NCI-H1105 (cell line): ENCODE data around the gene SPECC1L.
A peak's percentile ranks its signal among the peaks of the same experiment; 100 is the strongest.
"Not testable (repeated sequence)": the region's sequence is repeated elsewhere in the genome, so short reads cannot be mapped to it uniquely, and the experiment has no call there.

Experiments
- DNase-seq: peaks from one replicate; lab custom pipeline; 2025; lab: John Stamatoyannopoulos, UW

The SPECC1L gene, protein sequence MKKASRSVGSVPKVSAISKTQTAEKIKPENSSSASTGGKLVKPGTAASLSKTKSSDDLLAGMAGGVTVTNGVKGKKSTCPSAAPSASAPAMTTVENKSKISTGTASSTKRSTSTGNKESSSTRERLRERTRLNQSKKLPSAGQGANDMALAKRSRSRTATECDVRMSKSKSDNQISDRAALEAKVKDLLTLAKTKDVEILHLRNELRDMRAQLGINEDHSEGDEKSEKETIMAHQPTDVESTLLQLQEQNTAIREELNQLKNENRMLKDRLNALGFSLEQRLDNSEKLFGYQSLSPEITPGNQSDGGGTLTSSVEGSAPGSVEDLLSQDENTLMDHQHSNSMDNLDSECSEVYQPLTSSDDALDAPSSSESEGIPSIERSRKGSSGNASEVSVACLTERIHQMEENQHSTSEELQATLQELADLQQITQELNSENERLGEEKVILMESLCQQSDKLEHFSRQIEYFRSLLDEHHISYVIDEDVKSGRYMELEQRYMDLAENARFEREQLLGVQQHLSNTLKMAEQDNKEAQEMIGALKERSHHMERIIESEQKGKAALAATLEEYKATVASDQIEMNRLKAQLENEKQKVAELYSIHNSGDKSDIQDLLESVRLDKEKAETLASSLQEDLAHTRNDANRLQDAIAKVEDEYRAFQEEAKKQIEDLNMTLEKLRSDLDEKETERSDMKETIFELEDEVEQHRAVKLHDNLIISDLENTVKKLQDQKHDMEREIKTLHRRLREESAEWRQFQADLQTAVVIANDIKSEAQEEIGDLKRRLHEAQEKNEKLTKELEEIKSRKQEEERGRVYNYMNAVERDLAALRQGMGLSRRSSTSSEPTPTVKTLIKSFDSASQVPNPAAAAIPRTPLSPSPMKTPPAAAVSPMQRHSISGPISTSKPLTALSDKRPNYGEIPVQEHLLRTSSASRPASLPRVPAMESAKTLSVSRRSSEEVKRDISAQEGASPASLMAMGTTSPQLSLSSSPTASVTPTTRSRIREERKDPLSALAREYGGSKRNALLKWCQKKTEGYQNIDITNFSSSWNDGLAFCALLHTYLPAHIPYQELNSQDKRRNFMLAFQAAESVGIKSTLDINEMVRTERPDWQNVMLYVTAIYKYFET

DNA sequence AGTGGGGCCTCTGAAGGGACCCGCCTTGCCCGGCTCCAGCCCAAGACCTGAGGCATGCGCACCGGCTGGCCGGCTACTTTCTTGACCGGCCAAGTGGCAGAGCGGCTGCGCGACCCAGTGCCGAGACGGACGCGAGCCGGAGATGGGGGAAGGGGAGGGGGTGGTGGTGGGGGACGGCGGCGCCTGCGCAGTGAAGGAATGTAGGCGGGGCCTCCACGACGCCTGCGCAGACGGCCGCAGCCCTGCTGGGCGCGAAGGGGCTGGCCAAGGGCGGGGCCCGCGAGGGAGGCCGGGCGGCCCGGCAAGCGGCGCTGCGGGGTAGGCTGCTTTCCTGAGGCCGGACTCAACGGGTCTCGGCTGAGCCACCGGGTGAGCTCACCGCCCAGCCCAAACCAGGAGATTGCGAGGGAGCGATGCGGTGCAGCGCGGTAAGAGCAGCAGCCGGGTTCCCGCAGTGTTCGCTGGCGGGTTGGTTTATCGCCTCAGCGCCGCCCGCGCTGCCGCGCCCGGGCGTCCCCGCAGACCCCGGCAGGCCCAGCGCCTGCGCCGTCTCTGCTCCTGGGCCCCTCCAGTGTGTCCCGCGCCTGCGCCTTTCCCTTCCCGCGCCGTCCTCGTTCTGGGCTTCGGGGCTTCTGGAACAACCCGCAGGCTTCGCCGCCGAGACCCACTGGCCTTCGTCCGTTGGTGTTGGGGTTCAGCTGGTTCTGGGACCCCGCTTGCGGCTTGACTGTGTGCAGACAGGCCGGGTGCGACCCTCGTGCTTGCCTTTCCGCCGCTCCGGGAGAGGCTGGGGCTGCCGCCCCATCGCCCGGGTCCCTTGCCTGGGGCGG is at the start of gene SPECC1L:
SPECC1L (plus strand) TSS at position 276 of the 830 bp plus-strand sequence. CDS start 31,401 bp downstream, outside the sequence.
- peak; percentile 83 for DNase-seq

- DNase-seq: no peak
These were observed 46.2 kb upstream of the SPECC1L start for GRCh38 chr22:24224468-24224867.

- no peak for DNase-seq
These were observed 45.5 kb upstream of the SPECC1L start for GRCh38 chr22:24225044-24225601.

DNA sequence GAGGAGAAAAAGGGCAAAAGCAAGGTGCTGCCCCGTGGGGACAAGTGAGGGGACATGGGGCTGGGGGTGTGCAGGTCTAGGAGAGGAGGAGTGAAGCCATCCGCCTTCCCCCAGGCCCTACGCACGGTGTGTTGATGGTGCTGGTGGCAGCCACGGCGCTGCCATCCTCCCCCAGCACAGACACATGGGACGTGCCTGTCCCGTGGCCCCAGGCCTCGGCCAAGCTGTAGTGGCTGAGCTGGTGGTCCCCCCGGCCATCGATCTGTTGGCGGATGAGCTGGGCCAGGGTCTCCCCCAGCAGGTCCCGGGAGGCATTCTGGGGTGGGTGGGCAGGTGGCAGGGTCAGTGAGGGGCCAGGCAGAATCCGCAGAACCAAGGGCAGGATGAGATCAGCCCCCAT is 44.7 kb upstream of the SPECC1L start:
- no peak for DNase-seq

DNA sequence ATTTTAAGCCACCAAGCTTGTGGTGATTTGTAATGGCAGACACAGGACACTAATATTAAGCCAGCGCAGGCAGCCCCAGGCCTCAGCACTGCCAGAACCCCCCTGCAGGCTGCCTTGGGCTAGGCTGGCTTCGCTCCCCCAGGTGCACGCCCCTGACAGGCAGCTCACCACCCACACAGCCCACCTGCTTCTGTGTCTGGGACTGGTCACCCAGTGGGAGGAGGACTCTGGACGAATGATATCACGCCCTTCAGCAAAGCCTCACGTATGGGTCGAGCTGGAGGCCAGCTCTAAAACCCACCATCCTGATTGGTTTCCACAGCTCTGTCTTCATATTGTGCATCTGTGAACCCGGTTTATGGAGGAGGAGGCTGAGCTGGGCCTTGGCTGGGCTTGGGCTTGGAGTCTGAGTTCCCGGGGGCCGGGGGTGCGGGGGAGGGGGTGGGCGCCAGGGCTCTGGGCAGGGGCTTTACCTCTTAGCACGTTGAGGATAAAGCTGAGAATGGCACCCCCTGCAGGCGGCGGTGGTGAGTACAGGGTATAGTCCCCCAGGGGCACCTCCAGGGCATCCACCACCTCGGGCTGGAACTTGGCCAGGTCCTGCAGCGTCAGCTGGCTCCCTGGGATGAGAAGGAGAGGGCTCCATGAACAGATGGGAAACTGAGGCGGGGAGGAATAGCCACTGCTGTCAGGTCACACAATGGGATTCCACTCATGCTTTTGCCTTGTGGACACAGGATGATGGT is 39.5 kb upstream of the SPECC1L start:
- DNase-seq: no peak

GRCh38 chr22:24231706-24232105 is 38.9 kb upstream of the SPECC1L start:
- DNase-seq: no peak

DNA sequence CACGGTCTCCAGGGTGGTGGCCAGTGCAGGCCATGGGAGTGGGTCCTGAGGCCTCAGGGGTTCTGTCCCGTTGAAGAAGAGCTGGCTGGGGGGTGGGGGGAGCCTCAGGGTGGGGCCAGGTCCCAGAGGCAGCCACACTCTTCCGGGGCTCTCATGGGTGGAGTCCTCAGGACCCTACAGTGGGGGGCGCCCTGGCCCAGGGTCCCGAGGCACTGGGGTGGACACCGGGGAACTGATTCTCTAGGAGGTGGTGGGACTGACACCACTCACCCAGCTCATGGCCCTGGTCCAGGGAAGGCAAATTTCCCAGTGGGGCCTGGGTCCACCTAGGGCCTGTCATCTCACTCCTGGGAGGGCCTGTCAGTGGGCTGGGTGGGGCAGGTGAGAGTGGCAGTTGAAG is 38.5 kb upstream of the SPECC1L start:
- no peak for DNase-seq

DNA sequence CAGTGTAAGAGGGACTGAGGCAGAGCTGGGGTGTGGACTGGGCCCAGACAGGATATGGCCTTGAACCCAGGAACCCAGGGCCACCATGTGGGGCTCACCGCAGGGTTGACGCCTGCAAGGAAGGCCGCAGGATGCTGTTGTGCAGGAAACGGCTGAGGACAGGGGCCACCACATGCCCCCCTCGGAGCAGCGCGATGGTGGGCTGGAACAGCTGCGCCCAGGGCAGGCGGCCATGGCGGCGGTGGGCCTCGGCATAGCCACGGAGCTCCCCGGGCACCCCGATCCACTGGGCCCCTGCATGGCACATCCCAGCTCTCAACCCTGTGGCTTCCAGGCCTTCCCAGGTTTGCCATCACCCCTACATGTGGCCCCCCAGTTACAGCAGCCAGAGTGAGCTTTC is 37.9 kb upstream of the SPECC1L start:
- no peak for DNase-seq

DNA sequence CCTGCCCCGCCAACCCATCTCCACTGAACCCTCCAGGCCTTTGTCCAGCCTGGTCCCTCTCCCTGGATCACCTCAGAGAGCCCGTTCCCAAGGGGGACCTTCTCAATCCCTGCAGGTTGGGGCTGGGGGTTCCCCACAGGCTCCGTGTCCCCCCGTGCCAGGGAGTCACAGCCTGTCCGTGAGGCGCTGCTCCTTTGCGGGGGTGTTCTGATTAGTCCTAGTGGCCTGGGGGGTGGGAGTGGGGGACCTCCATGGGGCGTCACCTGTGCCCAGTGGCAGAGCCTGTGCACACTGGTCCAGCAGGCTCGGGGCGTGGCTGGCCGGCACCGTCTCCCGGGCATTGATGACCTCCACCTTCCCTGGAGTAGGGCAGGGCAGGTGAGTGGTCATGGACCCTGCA is 37.4 kb upstream of the SPECC1L start:
- DNase-seq: no peak

DNA sequence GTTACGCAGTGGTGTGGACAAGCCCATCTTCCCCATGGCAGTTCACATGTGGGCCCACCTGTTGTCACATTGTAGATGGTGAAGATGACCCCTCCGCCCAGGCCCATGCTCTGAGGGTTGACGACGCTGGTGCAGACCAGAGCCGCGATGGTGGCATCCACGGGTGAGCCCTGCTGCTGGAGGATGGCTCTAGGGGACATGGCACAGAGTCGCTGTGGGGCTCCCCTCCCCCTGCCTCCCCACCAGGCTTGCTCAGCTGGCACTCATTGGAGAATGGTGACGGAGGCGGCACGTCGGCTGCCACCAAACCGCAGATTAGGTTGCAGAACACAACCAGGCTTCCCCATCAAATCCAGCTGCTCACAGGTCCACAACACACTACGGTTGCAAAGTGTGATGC is 36.8 kb upstream of the SPECC1L start:
- no peak for DNase-seq

GRCh38 chr22:24235315-24235714 is 35.3 kb upstream of the SPECC1L start:
- no peak for DNase-seq

DNA sequence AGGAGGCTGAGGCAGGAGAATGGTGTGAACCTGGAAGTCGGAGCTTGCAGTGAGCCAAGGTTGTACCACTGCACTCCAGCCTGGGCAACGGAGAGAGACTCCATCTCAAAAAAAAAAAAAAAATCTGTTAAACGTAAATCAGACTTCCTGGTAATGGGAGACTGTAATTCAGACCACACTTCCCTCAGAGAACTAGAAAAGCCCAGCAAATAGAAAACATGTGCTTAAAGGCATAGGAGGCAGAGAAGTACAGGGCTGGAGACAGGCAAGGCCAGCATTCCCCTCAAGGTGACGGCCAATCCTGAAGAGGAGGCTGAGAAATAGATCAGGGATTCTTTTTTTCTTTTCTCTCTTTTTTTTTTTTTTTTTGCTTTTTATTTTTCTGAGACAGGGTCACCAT is 34.0 kb upstream of the SPECC1L start:
- DNase-seq: no peak

GRCh38 chr22:24238101-24238694 is 32.4 kb upstream of the SPECC1L start:
- DNase-seq: not testable (repeated sequence)

GRCh38 chr22:24240381-24240780 is 30.2 kb upstream of the SPECC1L start:
- no peak for DNase-seq

DNA sequence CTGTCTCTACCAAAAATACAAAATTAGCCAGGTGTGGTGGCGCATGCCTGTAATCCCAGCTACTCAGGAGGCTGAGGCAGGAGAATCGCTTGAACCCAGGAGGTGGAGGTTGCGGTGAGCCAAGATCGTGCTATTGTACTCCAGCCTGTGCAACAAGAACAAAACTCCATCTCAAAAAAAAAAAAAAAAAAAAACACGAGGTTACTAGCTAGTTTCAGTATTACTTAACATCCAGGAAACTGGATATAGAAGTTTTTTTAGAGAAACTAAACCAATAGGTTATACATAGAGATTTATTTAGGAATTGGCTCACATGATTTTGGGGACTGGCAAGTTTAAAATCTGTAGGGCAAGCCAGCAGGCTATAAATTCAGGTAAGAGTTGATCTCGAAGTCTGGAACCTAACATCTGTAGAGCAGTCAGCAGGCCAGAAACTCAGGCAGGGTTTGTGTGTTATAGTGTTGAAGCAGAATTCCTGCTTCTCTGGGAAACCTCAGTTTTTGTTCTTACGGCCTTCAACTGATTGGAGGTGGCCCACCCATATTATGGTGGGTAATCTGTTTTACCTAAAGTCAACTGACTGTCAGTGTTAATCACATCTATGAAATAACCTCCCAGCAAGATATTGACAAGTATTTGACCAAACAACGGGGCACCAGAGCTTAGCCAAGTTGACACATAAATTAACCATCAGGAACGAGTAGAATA is 29.5 kb upstream of the SPECC1L start:
- DNase-seq: not testable (repeated sequence)

DNA sequence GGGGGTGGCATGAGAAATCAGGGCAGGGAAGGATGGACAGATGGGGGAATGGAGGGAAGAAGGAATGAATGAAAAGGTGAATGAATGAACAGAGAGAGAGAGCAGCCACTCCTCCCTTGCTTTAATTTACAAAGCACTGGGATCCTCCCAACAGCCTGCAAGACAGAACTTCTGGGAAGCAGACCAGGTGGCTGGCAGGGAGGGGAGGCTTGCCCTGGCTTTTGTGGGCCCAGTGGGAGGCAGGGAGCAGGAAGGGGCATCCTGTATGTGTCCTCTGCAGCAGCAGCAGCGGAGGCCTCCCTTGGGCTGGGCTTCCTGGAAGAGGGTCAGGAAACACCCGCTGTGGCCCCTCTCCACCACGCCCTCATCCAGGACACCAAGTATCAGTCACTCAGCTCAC is 27.2 kb upstream of the SPECC1L start:
- DNase-seq: not testable (repeated sequence)

DNA sequence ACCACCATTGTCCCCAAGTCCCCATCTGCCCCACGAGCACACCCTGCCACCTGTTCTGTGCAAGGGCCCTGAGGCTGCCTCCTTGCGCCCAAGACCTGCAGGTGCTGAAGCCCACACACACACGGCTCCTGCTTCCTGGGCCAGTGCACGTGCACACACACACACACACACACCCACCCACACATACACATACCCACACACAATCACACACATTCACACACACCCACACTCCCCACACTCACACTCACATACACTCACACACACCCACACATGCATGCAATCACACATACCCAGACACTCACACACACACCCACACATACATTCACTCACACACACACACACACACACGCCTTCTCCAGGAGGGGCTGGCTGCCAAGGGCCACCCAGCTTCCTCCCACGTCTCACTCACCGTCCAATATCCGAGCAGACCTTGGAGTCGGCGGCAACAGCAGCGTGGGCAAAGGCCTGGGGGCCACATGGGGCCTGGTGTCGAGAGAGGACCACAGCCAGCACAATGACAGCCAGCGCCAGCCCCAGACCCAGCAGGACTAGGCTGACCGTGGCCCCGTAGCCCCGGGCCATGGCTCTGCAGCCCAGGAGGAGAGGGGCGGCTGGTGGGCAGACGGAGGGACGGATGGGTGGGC is 26.4 kb upstream of the SPECC1L start:
- no peak for DNase-seq

GRCh38 chr22:24245030-24245431 is 25.6 kb upstream of the SPECC1L start, which contains the start of gene GGT5:
Gene GGT5, minus strand, starts transcription at chr22:24245082. Its CDS starts 357 bp downstream, at chr22:24244725.
- not testable (repeated sequence) for DNase-seq
